Stimulated activated CD8-positive, alpha-beta memory T cell treated with anti-CD3 and anti-CD28 coated beads, Interleukin-12 subunit alpha, Interleukin-12 subunit beta, amount 100 ng/mL, for 24 hours (primary cell): ENCODE results near the gene ZFYVE28.

Source experiments
- DNase-seq: peaks from one replicate; pipeline ENCODE4 v3.0.0-alpha.2; 2020; ENCODE audit errors: extremely low read depth

Gene ZFYVE28

DNA sequence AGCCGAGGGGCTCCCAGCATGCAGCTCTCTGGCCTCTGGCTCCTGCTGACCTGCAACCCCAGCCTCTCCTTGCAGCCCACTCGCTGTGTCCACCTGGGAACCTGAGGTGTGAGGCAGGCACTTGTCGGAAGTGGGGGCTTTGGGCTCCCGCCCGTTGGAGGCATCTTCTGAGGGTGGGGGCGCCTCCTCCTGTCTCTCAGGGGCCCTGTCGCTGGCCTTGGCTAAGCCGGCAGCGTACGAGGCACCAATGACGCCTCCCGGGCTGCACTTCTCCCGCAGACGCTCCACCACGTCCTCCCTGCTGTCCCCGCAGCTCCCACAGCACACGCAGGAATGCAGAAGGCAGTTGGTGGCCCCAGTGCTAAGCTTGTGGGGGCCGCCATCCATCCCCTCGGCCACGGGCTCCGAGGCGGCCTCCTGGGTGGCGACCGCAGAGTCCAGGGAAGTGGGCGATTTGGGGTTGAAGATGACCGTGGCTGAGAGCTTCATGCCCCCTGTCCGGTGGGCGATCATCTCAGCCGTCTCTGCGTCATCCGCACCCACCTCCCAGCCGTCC, 114.0 kb downstream of the ZFYVE28 start:
- DNase-seq, result no peak

DNA sequence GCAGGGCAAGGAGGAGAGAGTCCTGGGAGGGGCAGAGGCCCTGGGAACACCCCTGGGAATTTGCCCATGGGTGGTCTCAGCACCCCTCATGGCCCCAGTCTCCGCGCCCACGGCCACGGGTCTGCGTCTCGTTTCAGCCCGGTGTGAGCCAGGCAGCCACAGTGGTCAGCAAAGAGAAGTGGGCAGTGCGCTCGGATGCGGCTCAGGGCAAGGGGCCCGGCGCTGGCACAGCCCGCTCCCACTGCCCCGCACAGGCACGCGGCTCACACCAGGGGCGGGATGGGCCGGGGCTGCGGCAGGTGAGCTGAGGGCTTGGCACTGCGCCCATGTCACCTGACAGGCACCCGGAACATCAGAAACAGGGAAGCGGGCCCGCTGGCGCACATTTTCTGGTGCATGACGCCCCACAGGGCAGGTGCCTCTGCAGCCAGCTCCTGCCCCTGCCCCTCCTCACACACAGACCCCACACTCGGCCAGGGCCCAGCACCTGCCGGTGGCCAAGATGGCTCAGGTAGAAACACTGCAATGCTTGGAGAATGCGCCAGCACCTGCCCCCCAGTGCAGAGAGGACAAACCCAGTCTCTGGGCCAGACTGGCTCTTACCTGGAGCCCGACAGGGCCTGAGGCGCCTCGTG, 114.6 kb downstream of the ZFYVE28 start:
- no peak for DNase-seq

DNA sequence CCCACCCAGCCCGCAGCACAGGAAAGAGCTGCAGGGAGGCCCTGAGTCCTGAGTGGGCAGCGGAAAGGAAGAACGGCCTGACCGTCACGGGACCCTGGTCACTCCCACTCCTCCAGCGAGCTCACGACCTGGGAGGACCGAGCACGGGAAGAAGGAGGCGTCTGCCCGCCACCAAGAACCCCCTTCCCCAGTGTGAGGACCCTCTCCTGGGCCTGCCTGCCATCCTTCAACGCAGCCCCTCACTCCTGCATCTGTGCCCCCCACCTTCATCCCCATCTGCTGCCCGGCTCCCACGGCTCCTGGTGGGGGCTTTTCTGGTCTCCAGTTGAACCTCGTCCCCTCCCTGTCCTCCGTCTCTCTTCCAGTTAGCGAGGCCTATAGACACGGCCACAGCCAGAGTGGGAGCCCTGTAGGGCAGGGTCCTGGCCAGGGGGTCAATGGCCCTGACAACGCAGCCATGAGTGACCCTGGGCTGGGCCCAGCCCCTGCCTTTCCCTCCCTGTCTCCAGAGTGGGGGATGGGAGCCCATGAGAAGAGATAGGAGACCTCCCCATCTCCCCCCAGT, 115.2 kb downstream of the ZFYVE28 start:
- DNase-seq, result no peak

DNA sequence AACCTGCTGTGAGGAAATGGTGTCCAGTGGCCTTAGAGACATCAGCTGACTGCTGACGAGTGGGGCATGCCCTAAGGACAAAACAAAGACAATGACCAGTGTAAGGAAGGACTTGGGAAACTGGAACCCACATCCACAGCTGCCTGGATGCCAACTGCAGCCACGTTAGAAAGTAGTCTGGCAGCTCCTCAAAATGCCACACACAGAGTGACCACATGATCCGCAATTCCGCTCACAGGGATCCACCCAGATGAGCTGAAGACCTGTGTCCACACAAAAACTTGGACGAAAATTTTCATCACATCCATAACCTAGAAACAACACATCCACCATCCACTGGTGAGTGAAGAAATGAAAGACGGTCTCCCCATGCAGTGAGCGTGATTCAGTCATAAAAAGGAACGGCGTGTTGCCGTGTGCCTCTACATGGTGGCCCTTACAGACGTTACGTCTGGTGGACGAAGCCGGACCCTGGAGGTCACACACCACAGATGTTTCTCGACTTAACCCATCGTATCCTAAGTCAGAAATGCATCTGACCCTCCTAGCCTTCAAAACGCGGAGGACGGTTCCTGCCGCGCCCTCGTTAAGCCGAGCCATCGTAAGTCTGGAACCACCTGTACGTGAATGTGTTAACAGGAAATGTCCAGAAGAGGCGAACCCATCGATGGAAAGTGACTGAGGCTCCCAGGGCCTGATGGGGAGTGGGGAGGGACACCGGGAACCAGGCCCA, 115.9 kb downstream of the ZFYVE28 start:
- no peak for DNase-seq

DNA sequence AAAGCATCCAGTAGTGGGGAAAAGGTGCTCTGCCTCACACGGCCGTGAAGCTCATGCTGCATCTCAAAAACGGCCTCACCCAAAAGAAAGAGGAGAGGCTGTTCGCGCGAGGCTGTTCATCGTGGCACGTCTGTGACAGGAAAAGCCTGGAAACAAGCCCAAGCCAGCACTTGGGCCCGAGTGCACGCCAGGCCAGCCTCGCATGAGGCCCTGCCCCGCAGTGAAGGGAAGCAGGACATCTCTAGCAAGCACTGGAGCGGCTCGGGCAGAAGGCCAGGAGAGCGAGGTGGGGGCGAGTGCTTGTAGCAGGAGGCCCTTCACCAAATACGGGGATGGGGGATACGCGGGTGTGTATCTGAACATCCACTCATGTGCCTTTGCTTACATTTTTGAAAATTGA, 116.6 kb downstream of the ZFYVE28 start:
- DNase-seq, result no peak

DNA sequence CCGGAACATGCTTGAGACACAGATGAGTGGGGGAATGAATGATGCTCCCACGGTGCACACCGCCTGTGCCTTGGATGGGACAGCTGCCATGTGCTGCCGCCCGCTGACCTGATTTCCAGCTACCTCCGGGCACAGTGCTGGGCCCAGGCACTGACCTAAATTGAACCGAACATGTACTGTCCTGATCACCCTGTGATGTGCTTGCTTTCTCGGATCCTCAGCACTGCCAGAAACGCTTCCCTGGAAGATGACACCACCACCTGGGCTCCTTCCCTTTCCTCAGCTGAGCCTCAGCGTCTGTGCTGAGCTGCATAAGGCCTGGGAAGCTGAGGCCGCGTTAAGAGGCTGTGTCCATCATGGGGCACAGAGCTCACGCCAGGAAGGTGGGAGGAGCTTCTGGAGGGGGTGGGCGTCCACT, 117.2 kb downstream of the ZFYVE28 start:
- no peak for DNase-seq

DNA sequence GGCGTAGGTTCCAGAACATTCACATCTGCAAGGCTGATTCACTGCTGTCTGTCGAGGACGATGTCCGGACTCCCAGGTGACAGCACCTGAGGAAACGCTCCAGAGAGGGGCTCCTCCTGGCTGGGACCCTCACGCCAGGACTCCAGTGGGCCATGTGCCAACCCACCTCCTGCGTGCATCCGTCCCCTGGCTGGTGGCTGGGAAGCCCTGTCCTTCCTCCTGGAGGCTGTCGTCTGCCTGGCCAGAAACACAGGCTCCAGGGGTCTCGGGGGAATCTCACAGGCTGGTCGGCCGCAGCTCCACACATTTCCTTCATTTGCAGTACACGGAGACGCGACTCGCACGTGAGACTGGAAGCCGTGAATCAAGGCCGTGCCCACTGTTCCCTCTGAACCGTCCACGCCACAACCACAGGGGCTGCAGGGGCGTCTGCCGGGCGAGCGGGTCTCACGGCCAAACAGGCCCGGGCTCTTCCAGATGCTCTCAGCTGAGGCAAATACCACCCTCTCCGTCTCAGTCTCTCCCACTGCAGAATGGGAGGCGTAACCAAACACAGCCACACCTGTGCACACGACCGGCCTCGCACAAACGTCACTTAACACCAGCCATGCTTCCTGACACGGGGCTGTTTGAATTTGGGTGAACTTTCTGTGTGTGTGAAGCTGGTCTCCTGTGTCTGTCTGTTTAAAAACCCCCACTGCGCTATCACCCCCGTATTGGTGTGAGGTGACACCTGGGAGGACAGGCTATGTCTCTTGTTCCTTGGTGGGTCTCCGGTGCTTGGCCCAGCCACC, 117.8 kb downstream of the ZFYVE28 start:
- DNase-seq, result no peak

DNA sequence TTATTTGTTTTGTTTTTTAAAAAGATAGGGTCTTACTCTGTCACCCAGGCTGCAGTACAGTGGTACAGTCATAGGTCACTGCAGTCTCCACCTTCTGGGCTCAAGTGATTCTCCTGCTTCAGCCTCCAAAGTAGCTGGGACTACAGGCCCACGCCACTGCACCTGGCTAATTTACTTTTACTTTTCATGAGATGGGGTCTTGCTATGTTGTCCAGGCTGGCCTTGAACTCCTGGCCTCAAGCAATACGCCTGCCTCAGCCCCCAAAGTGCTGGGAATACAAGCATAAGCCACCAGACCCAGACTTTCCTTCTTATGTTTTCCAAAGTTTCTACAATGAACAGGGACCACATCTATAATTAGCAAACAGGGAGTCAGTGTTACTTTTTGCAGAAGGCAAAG, 118.7 kb downstream of the ZFYVE28 start:
- DNase-seq, result no peak

DNA sequence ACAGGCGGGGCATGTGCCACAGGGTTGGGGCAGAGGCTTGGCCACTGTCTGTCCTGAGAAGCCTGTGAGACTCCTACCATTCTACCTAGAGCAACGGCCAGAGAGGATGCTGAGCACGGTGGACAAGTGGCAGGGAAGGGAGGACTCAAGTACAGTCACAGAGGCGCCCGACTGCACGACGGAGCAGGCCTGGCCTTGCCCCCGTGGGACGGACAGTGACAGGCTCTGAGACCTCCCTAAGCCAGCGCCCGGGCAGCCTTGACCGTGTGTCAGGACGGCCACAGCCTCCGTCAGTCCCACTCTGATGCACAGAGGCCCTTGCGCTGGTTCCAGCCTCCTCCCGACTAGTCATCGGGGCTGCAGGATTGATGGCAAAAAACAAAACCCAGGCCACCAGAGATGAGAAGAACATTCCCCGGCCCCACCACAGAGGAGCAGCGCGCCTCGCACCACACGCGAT, 119.9 kb downstream of the ZFYVE28 start:
- no peak for DNase-seq

DNA sequence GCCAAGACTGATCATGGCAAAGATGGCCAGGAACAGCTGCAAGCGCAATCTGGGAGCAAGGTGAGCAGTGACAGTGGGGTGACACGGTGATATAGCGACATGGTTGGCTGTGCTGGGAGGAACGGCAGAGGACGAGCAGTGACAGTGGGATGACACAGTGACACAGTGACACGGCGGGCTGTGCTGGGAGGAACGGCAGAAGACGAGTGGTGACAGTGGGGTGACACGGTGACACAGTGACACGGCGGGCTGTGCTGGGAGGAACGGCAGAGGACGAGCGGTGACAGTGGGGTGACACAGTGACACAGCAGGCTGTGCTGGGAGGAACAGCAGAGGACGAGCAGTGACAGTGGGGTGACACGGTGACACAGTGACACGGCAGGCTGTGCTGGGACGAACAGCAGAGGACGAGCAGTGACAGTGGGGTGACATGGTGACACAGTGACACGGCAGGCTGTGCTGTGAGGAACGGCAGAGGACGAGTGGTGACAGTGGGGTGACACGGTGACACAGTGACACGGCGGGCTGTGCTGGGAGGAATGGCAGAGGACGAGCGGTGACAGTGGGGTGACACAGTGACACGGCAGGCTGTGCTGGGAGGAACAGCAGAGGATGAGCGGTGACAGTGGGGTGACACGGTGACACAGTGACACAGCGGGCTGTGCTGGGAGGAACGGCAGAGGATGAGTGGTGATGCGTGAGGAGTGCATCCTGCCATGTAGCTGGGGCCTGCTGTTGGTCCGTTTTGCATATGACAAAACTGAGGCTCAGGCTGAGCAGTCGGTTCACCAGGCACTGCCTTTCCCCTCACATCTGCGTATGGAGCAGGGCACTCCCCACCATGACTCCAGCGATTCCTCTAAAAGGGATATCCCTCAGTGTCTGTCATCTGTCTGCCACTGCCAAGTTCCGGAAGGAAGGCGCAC, 120.6 kb downstream of the ZFYVE28 start:
- no peak for DNase-seq

DNA sequence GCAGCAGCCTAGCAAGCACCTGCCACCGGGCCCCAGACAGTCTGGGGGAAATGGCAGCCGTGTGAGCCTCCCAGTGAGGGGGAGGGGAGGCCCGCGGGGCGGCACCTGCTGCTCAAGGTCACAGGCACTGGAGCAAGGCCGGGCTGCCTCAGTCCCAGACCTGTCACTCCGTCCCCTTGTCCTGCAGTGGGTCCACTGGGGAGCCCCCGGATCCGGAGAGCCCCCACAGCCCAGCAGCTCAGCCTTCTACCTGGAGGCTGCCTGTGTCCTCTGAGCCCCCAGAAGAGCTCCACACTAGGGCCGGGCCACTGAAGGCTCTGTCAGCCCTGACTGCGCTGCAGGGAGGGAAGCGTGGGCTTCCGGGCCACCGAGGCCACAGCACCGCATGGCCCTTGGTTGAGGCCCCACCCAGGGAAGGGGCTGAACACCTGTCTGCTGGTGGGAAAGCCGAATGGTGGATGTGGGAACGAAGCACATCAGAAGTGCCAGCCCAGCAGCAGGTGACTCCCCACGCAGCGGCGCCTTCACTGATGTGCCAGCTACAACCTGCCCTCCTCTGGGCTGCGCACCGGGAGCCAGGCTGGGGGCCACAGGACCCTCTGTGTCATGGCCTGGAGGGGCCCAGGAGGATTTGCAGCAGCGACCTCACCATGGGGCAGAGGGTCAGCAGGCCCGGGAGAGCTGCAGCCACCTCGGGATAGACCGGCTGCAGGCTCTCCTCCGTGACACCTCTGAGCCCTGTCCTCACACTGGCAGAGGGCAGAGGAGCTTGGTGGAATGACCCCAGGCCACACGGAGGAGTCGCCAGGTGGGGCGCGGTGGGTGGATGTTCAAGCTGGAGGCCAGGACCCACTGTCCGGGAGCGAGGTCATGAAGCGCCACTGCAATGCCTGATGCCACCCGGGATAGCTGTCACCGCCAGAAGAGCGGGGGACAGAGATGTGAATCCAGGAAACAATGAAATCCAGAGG, 121.5 kb downstream of the ZFYVE28 start:
- DNase-seq, result no peak

DNA sequence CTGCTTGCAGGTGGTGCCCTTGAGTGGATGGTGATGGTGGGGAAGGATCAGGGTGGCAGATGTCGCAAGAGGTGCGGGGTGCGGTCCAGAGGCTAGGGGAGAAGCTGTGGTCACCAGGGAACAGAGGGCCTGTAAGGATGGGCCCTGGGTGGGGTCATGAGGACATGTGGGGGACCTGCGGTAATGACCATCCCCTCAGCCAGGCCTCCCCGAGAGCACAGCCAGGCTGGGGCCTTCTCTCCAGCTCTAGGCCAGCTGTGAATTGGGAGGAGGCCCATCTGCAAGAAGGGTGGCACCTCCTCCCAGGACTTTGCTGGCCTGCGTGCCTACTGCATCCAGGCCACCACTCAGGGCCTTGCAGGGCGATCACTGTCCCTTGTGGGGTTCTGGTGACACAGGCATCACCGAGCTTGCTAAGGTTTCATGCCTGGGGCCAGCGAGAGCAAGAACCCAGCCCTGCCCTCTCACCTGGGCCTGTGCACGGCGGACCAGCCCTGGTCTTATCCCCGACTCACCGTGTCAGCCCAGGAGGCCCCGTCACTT, 122.5 kb downstream of the ZFYVE28 start:
- DNase-seq, result no peak

DNA sequence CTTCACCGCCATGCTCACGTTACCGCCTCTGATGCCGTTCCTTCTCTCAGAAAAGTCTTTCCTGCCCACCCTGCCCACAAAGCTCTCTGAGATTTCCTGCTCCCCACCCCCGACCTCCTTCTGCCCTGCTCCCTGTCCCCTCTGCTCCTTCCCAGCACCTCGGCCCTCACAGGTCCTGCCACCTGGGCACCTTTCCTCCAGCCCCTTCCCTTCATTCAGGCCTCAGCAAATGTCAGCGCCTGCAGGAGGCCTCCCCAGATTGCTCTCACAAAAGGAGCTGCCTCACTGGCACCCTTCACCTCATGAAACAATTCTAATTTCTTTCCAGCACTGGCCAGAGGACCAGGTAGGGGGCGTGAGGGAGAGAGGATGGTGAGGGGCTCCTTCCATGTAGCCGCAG, 122.9 kb downstream of the ZFYVE28 start:
- no peak for DNase-seq

DNA sequence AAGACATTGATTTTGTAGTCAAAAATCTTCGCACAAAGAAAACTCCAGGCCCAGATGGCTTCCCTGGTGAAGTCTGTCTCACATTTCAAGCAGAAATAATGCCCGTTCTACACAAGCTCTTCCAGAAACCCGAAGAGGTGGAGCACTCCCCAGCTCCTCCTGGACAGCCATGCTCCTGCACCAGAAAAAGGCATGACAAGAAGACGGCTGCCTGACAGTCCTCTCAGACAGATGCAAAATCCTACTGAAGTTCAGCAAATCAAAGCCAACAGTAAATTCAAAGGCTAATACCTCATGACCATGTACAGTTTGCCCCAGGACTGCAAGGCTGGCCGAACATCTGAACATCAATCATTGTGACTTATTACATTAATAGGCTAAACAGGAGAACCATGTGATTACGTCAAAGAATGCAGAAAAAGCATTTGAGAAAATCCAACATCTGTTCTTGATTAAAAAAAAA, 125.8 kb downstream of the ZFYVE28 start:
- no peak for DNase-seq

DNA sequence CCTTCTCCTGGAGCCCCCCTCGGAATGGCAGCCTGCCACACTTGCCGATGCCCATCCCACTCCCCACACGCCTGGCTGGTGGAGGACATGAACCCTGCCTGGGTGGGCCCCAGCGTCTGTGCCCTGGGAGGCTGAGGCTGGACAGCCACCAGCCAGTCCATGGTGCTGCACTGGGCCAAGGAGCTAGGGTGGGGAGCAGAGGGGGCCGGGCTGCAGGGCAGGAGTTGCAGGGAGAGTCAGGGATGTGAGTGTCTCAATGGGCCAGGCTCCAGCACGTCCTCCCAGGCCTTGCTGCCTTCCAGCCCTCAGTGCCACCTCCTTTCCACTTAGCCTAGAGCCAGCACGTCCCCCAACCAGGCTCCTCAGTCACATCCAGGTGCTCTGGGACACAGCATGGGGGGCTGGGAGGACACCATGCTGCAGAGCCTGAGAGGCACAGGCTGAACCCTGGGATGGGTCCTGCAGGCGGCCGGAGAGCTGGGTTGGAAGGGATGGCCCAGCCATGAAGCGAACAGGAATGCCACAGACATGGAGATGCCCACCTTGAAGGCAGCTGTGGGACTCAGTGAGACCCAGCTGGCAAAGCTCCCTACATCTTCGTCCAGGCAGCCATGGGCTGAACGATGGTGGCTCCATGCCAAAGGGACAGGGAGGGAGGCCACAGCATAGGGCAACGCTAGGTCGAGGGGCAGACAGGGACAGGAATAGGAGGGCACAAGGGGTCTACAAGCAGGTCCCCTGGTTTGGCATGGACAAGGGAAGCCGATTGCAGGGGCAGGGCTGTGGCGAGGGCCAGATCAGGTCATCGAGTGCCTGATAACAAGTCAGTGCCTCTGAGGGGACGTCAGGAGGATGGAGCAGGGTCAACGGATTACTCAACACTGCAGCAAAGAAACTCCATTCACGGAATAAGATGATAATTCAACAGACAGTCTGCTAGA, 126.5 kb downstream of the ZFYVE28 start:
- DNase-seq, result no peak

DNA sequence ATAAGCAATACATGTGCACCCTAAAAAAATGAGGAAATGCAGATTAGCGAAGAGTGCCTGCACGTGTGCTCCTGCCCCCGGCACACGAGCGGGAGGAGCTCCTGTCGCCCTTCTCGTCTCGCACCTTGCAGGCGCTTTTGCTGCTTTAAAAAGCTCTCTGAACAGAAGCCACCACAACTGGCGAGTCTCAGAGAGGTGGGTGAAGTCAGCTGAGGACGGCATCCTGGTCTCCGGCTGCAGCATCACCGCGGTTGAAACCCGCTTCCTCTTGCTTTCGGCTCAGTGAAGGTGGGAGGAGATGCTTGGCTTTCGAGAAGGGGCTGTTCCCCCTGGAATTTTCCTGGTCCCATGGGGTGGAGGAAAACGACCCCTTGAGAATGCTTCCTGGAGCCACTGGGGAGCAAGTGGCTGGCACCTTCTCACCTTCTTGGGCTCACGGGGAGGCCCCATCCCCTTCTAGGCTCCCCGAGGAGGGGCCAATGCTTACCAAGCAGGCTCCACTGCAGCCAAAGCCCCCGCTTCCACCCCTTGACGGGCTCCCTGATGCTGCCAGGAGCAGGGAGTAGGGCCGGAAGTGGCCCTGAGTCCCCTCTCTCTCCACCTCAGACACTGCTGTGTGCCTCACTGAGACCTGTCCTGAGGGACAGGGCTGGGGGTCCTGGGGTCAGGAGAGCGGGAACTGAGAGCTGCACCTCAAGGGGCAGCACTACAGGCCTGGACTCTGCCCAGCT, 127.3 kb downstream of the ZFYVE28 start:
- DNase-seq, result peak; percentile 20

DNA sequence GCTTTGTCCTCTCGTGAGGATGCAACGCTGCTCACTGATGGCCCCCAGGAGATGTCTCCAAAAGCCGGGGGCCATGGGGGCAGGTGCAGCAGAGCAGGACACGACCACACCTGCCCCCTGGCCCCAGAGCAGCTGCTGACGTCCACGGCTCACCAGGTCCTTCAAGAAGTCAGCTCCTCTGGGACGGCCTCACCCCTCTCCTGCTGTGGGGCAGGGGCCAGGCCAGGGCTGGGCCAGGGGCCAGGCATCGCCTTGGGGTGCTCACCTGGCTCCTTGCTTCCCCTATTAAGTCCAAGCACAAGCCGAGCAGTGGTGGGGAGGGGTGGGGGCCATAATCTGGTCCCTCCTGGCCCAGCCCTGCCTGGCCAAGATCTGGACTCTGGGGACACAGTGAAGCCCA, 128.0 kb downstream of the ZFYVE28 start:
- DNase-seq, result no peak

DNA sequence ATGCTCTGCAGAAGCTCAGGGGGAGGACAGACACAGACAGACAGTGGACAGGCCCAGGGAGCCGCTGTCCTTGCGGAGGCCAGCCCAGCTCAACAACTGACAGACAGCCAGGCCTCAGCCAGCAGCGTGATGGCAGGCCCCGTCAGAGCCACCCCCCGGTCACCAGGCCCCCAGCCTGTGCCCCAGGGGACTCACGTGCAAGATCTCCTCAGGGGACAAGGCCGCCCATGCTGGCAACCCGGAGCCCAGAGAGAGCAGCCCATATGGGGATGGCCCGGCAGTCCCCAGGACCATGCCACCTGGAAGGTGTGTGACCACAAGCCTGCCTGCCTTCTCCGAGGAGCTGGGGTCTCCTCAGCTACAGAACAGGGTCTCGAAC, 128.5 kb downstream of the ZFYVE28 start:
- DNase-seq, result no peak
